Breast epithelium (tissue), 3 donors: ENCODE data around the gene IFT88.

Source experiments
- CTCF ChIP-seq, 3 donors: fragments of 450-650 bp; IDR thresholded peaks; one replicate each; pipeline ENCODE4 v1.5.1; 2016 to 2017; ENCODE audit warnings: antibody characterized with exemption in 3 of 3, mild to moderate bottlenecking in 3 of 3, moderate library complexity in 3 of 3
- POLR2AphosphoS5 ChIP-seq, 3 donors: sonication (generic); formaldehyde crosslinking; IDR thresholded peaks; one replicate each; pipeline ENCODE4 v1.6.1; 2017; ENCODE audit warnings: antibody characterized with exemption in 3 of 3

GRCh38 chr13:20616059-20616797 is 49.3 kb downstream of the IFT88 start:
- TF ChIP-seq POLR2AphosphoS5 (IDR thresholded peaks at IDR 0.05) (no peak), CTCF (IDR thresholded peaks at IDR 0.05) (no peak)
